ENCODE data around the gene TRMT11.

TRMT11 gene
- long read RNA-seq, transcript TRMT11-201 (13 exons, 1,565 nt): major isoform, 65 of 124 reads
- long read RNA-seq, partial matches to known transcripts: 2 of 124 reads
- long read RNA-seq, other reads (novel, unspliced or antisense): 57 of 124 reads

- TF ChIP-seq CTCF (IDR thresholded peaks at IDR 0.05; ENCODE audit: insufficient read depth, low read length) (no peak), REST (IDR thresholded peaks at IDR 0.05; ENCODE audit: insufficient replicate concordance, low read depth) (peak; percentile 77), GABPA (IDR thresholded peaks at IDR 0.05; ENCODE audit: low read depth) (peak; percentile 87), POLR2AphosphoS5 (IDR thresholded peaks at IDR 0.05; ENCODE audit: low read depth) (peak; percentile 92), SPI1 (IDR thresholded peaks at IDR 0.05; ENCODE audit: borderline replicate concordance, low read depth) (peak; percentile 35; the same call in 1 of the 2 replicates)
- DNase-seq (ENCODE audit: low read depth in 1 of 2, low spot score in 1 of 2): peak; percentile 87 to 91
- peak within 1 kb of the TSS; percentile 73 for H3K27ac ChIP-seq (replicated peaks)
- no peaks in the 10 kb centered on the region for H3K27me3 ChIP-seq (ENCODE audit: insufficient read depth, poor library complexity, severe bottlenecking)
- H3K4me3 ChIP-seq (replicated peaks; ENCODE audit: insufficient read depth, low read length): peak within 1 kb of the TSS; percentile 98
Observed at GRCh38 chr6:125986301-125987025, at the start of gene TRMT11. Gene TRMT11, plus strand, starts transcription at chr6:125986540. Its CDS starts 11 bp downstream, at chr6:125986551.

- TF ChIP-seq SPI1 (IDR thresholded peaks at IDR 0.05; ENCODE audit: borderline replicate concordance, low read depth) (no peak), CTCF (IDR thresholded peaks at IDR 0.05; ENCODE audit: insufficient read depth, low read length) (no peak), GABPA (IDR thresholded peaks at IDR 0.05; ENCODE audit: low read depth) (no peak)
- Histone ChIP-seq H3K4me3 (replicated peaks; ENCODE audit: insufficient read depth, low read length) (no peak overlapping the region), H3K27me3 (ENCODE audit: insufficient read depth, poor library complexity, severe bottlenecking) (no peaks in the 10 kb centered on the region), H3K27ac (replicated peaks) (no peak overlapping the region)
- DNase-seq (ENCODE audit: low read depth in 1 of 2, low spot score in 1 of 2): no peak
Observed at GRCh38 chr6:125939026-125939425, 47.3 kb upstream of the TRMT11 start.

GRCh38 chr6:125939791-125940190 is 46.5 kb upstream of the TRMT11 start:
- TF ChIP-seq REST (IDR thresholded peaks at IDR 0.05; ENCODE audit: insufficient replicate concordance, low read depth) (no peak), GABPA (IDR thresholded peaks at IDR 0.05; ENCODE audit: low read depth) (no peak), SPI1 (IDR thresholded peaks at IDR 0.05; ENCODE audit: borderline replicate concordance, low read depth) (no peak), CTCF (IDR thresholded peaks at IDR 0.05; ENCODE audit: insufficient read depth, low read length) (no peak), POLR2AphosphoS5 (IDR thresholded peaks at IDR 0.05; ENCODE audit: low read depth) (no peak)
- H3K27me3 ChIP-seq (ENCODE audit: insufficient read depth, poor library complexity, severe bottlenecking): no peaks in the 10 kb centered on the region
- H3K4me3 ChIP-seq (replicated peaks; ENCODE audit: insufficient read depth, low read length): no peak overlapping the region
- DNase-seq (ENCODE audit: low read depth in 1 of 2, low spot score in 1 of 2): no peak
- no peak overlapping the region for H3K27ac ChIP-seq (replicated peaks)
